ENCODE data around the gene TIGIT.

Gene TIGIT

DNA sequence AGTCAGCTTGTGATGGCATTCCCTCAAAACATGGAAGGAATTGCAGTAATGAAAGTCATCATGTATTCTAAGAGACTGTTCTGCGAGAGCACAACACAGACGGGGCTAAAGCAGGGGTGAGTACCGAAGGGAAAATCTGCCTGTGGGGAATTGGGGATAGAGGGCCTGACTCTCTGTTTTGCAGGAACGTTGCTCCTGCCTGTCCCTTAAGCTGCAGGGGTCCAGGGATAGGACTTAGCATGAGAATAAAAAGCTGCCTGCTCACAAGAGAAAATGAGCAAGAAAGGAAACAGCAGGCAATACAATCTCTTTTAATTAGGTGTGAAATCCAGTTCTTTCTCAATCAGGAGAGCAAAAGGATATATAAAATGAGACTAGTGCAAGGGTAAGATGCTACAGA lies 62.2 kb downstream of the TIGIT start:
- DNase-seq: no peak

DNA sequence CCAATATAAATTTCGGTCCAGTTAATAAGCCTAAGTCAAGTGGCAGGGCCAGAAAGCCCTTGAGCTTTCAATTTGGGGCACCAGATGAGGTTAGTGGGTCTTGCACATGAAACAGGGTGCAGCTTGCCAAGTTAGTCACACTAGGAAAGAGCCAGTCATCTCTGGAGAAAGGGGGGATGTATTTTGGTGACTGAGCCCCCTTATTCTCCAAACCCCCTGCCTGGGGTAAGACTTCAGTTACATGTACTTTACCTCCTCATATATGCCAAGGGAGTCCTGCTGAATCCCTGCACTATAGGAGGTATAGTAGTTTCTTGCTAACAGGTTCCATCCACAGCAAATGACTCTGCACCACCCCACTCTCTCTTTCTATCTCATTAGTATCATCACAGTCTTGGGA lies 62.7 kb downstream of the TIGIT start:
- no peak for DNase-seq
